ENCODE measurements around the gene HM13.
"Not testable (repeated sequence)": the region's sequence is repeated elsewhere in the genome, so short reads cannot be mapped to it uniquely, and the experiment has no call there.

The HM13 gene

GRCh38 chr20:31502884-31503673 lies 11.2 kb upstream of the HM13 start:
- peak; percentile 79 for DNase-seq (ENCODE audit: low spot score)

DNA sequence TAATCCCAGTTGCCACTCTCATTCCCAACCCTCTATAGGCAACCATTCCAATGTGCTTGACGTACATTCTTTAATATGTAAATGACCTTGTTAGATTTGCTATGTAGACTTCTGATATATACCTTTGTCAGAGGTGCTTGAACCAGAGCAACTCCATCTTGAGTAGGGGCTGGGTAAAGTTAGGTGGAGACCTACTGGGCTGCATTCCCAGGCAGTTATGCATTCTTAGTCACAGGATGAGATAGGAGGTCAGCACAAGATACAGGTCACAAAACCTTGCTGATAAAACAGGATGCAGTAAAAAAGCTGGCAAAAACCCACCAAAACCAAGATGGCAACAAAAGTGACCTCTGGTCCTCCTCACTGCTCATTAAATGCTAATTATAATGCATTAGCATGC lies 8.3 kb upstream of the HM13 start:
- no peak for DNase-seq (ENCODE audit: low spot score)

GRCh38 chr20:31508517-31509244 lies 5.6 kb upstream of the HM13 start:
- no peak for DNase-seq (ENCODE audit: low spot score)

DNA sequence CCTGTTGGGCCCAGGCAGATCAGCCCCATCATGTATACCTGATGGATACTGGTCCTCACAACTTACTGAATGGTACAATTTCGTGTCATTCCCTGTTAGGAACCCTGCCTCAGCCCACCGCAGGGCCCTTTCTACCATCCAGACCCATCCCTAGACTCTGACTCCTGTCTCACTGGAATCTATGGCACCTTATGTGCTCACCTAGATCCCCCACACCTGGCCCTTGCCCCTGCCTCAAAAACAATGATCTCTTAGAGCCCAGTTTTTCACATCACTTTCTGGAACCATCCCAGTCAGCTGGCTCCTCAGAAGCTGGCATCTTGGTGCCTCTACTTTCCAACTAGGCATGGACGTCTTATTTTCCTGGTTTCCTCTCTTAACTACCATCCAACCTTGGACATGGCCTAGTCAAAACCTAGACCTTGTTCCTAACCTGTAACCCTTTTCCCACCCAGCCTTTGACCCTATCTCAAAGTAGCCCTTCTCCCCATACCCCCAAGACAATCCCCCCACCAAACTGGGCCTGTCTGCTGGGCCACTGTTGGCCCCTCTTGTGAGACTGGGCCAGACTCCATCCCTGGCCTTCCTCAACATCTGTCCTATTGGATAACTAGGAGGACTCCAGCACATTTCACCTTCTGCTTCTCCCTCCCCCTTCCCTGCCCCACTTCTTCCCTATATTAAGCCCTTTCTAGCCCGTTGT lies 981 bp downstream of the HM13 start:
- DNase-seq (ENCODE audit: low spot score): no peak

GRCh38 chr20:31515775-31516107 lies 1.5 kb downstream of the HM13 start:
- no peak for DNase-seq (ENCODE audit: low spot score)

GRCh38 chr20:31516166-31516565 lies 1.9 kb downstream of the HM13 start:
- DNase-seq (ENCODE audit: low spot score): no peak

- no peak for DNase-seq (ENCODE audit: low spot score)
Measured at GRCh38 chr20:31516651-31517050, 2.4 kb downstream of the HM13 start.

DNA sequence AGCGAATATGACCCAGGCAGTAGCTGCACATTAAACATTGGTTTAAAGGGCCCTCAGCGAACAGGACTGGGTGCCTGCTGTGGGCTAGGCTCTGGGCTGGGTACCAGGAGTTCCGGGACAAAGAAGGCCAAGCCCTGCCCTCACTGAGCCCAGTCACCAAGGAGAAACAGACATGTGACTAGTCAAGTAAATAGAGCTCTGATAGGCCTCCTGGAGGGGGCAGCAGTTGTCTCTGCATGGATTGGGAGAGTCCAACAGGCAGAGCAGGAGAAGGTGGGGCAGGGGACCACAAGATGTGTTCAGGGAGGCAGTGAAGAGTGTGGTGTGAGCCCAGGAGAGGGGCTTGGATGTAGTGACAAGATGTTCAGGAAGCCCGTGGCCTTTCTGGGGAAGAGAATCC lies 3.1 kb downstream of the HM13 start:
- DNase-seq (ENCODE audit: low spot score): peak; percentile 84

DNA sequence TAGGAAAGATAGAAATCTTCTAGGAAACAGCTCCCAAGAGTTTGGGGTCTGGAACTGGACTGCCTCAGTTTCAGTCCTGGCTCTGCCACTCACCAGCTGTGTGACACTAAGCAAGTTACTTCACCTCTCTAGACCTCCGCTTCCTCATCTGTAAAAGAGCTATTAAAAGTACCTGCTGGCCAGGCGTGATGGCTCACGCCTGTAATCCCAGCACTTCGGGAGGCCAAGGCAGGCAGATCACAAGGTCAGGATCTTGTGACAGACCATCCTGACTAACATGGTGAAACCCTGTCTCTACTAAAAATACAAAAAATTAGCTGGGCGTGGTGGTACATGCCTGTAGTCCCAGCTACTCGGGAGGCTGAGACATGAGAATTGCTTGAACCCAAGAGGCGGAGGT lies 7.0 kb downstream of the HM13 start:
- not testable (repeated sequence) for DNase-seq (ENCODE audit: low spot score)

DNA sequence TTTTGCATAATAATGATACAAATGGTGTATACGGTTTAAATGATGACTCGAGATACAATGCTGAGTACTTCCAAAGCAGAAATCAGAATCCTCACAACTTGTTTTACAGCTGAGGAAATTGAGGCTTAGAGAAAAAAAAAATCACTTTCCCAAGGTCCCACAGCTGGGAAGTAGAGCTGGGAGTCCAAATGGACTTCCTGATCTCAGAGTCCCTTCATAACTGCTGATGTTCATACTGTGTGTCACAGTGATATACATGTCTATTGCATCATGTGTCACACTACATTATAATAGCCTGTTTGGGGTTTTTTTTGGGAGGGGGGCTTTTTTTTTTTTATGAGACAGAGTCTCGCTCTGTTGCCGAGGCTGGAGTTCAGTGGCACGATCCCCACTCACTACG lies 8.5 kb downstream of the HM13 start:
- DNase-seq (ENCODE audit: low spot score): no peak

DNA sequence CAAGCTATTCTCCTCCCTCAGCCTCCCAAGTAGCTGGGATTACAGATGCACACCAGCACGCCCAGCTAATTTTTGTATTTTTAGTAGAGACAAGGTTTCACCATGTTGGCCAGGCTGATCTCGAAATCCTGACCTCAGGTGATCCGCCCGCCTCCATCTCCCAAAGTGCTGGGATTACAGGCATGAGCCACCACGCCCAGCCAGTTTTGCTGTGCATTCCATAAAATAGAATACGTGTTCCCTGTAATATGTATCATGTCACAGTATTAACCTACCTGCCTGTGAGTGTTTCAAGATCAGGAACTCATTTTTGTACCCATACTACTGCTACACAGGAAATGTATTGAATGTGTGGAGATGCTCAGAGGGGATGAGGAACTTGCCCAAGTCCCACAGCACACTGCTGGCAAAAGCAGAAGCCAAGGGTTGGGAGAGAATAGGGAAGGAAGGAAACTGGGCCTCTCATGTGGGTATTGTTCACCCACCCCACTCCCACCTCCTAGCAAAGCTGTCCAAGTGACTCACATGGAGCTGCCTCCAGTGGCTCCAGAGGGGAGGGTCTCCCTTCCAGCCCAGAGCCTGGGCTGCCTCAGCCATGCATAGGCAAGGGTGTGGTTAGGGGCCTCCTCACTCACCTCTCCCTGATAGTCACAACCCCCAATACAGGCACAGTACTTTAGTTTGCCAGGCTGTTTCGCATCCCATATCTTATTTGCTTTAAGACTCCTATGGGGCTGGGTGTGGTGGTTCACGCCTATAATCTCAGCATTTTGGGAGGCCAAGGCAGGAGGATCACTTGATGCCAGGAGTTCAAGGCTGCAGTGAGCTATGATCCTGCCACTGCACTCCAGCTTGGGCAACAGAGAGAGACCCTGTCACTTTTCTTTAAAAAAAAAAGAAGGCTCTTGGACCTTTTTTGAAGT lies 9.4 kb downstream of the HM13 start:
- DNase-seq (ENCODE audit: low spot score): no peak

- no peak for DNase-seq (ENCODE audit: low spot score)
Measured at GRCh38 chr20:31527266-31527665, 13.0 kb downstream of the HM13 start.

- DNase-seq (ENCODE audit: low spot score): no peak
Measured at GRCh38 chr20:31535298-31535697, 21.1 kb downstream of the HM13 start.

DNA sequence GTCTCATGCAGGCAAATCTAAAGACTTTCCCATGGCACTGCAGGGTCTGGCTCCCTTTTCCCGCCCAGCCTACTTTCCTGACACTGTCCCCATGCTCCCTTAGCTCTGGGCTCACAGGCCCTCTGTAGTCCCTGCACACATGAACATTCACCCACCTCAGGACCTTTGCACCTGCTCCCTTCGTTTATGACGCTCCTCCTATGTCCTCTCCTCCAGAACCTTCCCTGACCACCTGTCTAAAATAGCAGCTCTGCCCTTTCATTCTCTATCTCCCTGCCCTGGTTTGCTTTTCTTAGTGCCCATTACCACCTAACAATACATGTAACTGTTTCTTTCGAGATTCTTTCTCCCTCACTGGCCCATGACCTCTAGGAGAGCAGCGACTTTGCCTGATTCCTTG lies 22.3 kb downstream of the HM13 start:
- DNase-seq (ENCODE audit: low spot score): no peak

DNA sequence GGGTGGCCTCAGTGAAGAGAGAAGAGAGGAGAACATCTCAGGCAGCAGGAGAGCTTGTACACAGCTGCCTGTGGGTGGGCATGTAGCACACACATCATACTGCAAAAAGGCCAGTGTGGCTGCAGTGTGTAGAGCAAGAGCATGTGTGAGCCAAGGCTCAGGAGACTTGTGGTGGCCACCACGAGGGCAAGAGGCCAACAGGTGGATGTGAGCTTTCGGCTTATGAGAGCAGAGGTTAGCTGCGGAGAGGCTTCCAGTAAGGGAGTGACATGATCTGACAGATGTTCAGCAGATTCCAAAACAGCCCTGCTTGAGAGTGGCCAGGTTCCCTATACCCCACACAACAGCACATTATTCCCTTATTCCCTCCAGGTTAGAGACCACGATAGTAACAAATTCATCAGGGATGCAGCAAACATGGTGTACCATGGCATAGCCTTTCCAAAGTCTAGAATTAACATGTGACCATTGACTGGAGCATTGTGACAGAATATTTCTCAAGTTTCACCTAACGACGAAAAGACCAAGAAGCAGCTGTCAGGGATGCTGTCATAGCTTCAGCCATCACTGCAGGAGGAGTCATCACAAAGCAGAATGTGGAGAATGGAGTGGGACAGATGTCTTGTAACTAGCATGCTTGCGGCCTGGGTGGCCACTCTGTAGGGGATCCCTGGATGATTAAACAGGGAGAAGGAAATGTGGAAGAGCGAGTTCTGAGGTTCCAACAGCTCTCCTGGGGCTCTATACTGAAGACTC lies 23.1 kb downstream of the HM13 start:
- no peak for DNase-seq (ENCODE audit: low spot score)

DNA sequence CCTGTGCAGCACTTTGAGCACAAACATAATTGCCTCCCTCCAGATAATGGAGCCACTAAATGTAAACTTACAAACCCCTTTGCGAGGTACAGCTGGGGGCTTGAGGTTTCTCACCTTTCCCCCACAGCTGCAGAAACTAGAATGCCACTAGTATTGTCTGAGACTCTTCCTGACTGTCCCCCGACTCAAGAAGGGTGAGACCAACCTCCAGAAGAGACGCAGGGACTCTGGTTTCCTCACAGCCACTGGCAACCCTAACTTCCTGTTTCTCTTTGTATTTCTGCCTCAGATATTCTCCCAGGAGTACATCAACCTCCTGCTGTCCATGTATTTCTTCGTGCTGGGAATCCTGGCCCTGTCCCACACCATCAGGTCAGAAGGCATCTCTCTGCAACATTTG lies 23.6 kb downstream of the HM13 start:
- DNase-seq (ENCODE audit: low spot score): no peak

- DNase-seq (ENCODE audit: low spot score): no peak
Measured at GRCh38 chr20:31538326-31538725, 24.1 kb downstream of the HM13 start.

GRCh38 chr20:31539636-31540035 lies 25.4 kb downstream of the HM13 start:
- not testable (repeated sequence) for DNase-seq (ENCODE audit: low spot score)

DNA sequence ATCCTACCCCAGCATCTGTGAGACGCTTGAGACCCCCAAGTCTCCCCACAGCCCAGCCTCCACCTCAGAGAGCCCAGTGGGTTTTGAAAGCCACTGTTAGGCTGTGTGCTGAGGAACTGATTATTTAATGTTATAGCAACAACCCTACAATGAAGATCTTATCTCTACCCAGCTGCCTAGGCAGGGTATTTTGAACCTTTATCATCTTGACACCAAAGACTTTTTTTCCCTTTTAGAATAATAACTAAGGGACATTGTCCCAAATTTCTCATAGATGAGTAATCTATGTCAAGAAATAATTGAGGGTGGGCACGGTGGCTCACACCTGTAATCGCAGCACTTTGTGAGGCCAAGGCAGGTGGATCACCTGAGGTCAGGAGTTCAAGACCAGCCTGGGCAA lies 26.2 kb downstream of the HM13 start:
- DNase-seq (ENCODE audit: low spot score): no peak

GRCh38 chr20:31542201-31542842 lies 28.1 kb downstream of the HM13 start:
- DNase-seq (ENCODE audit: low spot score): peak; percentile 82

DNA sequence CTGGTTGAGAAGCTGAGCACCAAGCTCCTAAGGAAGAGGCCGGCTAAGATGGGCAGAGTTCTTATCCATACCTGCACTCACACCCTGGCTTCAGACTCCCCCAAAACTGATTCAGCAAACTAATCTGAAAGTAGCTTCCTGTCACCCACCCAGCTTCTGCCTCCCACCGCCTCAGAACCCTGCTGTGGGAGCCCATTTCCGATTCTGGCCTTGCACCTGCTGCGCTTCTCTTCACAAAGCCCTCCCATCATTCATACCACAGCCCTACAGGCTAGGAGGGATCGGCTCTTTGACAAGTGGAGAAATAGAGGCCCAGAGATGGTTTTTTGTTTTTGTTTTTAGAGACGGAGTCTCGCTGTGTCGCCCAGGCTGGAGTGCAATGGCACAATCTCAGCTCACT lies 28.7 kb downstream of the HM13 start:
- no peak for DNase-seq (ENCODE audit: low spot score)
